Measurements from ENCODE around the gene TUBB.

Gene TUBB

DNA sequence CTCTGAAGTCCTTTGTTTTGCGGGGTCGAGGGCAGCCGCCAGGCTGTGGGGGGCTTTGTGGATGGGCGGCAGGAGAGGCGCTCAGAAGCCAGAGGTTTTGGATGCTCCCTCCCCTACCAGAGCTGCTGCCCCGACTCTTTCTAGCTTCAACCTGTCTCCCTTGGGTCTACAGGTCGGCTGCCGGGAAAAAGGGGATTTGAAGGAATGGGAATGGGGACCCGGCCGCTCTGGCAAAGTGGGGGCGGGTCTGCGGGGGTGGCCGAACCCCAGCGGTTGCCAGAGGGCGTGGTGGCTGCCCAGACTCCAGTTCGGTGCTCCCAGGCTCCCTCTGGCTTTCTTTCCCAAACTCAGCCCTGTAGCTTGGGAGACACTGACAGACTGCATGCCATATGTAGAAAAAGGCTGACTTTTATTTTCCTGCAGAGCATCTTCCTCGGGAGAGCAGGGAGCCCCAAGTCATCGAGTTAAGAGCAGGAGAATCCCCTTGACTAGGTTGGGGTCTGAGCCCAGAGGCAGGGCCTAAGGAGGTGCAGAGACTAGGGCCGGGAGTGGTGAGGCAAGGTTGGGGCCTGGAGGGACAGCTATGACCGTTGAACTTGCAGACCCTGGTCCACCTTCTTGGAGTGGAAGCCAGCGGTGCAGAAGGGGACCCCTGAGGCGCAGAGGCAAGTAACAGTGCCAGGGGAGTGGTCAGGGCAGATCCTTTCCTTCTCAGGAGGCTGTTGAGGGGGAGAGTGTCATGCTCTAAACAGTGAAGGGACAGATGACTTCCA is 32.3 kb upstream of the TUBB start:
- Mint-ChIP-seq H3K27ac (peak overlapping the region; percentile 94 to 96 (median 94)), H3K4me1 (peaks cover 77% of the 10 kb centered on the region), H3K9me3 (no peaks in the 10 kb centered on the region), H3K4me3 (peak overlapping the region; percentile 96 to 98 (median 97)), H3K36me3 (ENCODE audit: low read depth) (peaks cover 5% of the 10 kb centered on the region), H3K27me3 (ENCODE audit: low read depth) (peaks cover 3% of the 10 kb centered on the region)
- TF ChIP-seq, protein P1, sequence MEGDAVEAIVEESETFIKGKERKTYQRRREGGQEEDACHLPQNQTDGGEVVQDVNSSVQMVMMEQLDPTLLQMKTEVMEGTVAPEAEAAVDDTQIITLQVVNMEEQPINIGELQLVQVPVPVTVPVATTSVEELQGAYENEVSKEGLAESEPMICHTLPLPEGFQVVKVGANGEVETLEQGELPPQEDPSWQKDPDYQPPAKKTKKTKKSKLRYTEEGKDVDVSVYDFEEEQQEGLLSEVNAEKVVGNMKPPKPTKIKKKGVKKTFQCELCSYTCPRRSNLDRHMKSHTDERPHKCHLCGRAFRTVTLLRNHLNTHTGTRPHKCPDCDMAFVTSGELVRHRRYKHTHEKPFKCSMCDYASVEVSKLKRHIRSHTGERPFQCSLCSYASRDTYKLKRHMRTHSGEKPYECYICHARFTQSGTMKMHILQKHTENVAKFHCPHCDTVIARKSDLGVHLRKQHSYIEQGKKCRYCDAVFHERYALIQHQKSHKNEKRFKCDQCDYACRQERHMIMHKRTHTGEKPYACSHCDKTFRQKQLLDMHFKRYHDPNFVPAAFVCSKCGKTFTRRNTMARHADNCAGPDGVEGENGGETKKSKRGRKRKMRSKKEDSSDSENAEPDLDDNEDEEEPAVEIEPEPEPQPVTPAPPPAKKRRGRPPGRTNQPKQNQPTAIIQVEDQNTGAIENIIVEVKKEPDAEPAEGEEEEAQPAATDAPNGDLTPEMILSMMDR (IDR thresholded peaks at IDR 0.05; ENCODE audit: unreplicated experiment in 3 of 3), result no peak

DNA sequence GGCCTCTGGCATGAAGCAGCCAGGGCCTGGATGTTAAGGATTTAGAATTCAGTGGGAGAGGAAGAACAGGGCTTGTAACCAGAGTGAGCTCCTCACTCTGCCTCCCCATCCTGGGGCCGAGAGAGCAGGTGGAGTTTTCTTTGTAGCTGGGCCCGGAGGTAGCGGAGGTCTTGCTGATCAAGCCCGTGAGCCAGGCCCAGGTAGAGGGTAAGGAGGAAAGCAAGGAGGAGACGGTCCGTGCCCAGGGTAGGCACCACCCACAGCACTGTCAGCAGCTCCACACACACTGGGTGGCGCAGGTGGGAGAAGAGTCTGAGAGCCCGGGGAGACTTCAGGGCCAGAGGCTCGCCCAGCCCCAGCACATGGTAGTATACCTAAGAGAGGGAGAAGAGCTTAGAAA is 31.6 kb upstream of the TUBB start:
- Mint-ChIP-seq H3K27me3 (ENCODE audit: low read depth) (peaks cover 3% of the 10 kb centered on the region), H3K27ac (peak overlapping the region; percentile 94 to 96 (median 94)), H3K4me1 (peaks cover 70% of the 10 kb centered on the region), H3K36me3 (ENCODE audit: low read depth) (peaks cover 5% of the 10 kb centered on the region), H3K9me3 (no peaks in the 10 kb centered on the region), H3K4me3 (peak overlapping the region; percentile 96 to 98 (median 97))
- TF ChIP-seq, protein P1 (IDR thresholded peaks at IDR 0.05; ENCODE audit: unreplicated experiment in 3 of 3), result no peak

DNA sequence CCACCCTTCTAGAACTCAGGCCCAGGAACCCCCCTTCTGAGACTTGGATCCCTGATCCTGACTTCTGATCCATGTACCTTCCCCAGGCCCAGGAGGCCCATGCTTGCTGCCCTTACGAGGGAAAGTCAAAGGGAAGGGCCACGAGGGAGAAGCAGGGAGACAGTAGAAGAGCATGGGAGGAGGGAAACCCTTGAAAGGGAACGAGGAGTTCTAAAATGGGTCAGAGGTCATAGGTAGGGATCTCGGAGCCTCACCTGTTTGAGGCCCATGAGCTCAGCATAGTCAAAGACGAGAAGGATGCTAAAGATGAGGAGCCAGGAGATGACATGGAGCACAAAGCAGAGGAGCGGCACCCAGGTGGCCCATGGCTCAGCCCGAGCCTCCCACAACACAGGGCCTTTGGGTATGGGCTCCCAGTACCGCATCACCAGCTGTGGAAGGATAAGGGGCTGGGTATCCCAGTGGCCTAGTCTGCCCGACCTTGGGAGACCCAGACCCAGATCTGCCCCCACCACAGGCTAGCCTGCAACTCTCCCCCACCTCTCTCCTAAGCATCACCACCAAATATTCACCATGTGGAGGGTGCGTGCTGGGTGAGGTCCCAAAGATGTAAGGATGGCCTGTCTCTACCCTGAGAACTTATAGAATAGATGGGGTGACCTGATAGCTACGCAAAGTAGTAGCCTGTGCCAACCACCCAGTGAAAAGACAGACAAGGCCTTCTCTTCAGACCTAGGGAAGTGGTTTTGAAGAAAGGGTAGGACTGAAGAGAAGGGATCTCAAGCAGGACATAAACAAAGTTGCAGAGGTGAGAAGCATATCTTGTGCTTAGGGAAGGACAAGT is 30.9 kb upstream of the TUBB start:
- Mint-ChIP-seq H3K4me3 (peak overlapping the region; percentile 96 to 98 (median 97)), H3K9me3 (no peaks in the 10 kb centered on the region), H3K27me3 (ENCODE audit: low read depth) (peaks cover 3% of the 10 kb centered on the region), H3K4me1 (peaks cover 63% of the 10 kb centered on the region), H3K27ac (peak overlapping the region; percentile 94 to 96 (median 95)), H3K36me3 (ENCODE audit: low read depth) (peaks cover 5% of the 10 kb centered on the region)
- TF ChIP-seq, protein P1 (IDR thresholded peaks at IDR 0.05; ENCODE audit: unreplicated experiment in 3 of 3), result no peak

DNA sequence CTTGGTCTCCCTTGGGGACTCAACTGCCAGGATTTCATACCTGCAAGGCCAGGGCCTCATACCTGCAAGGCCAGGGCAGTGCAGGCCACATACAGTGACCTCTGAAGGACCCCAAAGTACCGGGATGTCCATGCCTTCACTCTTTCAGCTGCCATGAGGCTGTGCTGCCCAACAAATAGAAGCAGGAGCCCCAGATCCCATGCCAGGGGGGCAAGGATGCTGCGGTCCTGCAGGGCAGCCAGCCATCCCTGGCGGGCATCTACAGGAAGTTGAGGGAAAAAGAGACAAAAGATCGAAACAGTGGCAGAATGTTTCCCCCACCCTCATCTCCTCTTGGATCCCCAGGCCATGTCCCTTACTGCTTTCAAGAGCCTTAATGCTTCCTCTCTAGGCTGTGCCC is 30.2 kb upstream of the TUBB start:
- TF ChIP-seq, protein P1 (IDR thresholded peaks at IDR 0.05; ENCODE audit: unreplicated experiment in 3 of 3), result no peak
- Mint-ChIP-seq H3K4me1 (peaks cover 58% of the 10 kb centered on the region), H3K36me3 (ENCODE audit: low read depth) (peaks cover 4% of the 10 kb centered on the region)

DNA sequence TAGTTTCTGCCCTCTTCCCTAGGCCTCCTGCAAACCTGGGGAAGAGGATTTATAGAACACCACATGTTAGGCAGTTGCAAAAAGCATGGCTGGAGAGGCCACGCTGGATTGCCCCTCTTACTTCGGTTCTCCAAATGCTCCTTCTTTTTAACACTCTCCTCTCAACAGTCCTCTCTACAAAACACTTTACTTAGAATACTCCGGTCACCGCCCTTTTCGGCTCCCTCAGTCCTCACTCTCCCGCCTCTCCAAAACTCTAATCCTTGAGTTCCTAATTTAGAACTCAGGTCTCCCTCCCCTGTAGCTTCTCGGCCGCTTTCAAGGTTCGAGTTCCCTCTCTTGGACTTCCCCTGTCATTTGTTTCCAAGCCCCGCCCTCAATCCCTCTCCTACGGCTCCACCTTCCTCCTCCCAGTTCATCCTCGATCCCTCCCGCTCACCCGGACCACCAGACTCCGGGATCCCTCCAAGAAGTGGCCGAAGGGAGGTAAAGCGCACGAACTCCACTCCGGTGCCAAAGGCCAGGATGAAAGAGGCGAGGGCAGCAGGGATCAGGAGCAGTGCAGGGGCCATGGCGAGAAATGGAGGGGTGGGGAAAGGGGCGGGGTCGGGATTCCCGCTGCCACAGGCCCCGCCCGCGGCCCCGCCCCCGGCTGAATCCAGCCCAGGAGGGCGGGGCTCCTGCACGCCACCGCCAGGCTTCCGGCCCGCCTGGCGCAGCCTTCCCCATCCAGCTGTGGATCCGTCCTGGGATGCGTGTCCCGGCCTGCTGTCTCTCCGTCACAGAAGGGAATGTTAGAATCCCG is 29.5 kb upstream of the TUBB start, which contains the start of gene NRM:
NRM (minus strand) TSS at position 582 of the 805 bp plus-strand sequence; CDS start at position 572, 10 bp downstream.
- Mint-ChIP-seq H3K9me3 (no peaks in the 10 kb centered on the region), H3K27me3 (ENCODE audit: low read depth) (peaks cover 3% of the 10 kb centered on the region), H3K27ac (peak within 1 kb of the TSS; percentile 94 to 96 (median 95)), H3K4me3 (peak within 1 kb of the TSS; percentile 93 to 96 (median 94)), H3K36me3 (ENCODE audit: low read depth) (no peaks in the 10 kb centered on the region), H3K4me1 (peaks cover 51% of the 10 kb centered on the region)
- TF ChIP-seq, protein P1 (IDR thresholded peaks at IDR 0.05; ENCODE audit: unreplicated experiment in 3 of 3), result no peak

More for the DNA sequence above, 30.2 kb upstream of the TUBB start:
- Mint-ChIP-seq H3K9me3 (no peaks in the 10 kb centered on the region), H3K27ac (peak overlapping the region; percentile 94 to 96 (median 95)), H3K4me3 (peak overlapping the region; percentile 93 to 96 (median 94)), H3K27me3 (ENCODE audit: low read depth) (peaks cover 3% of the 10 kb centered on the region)
